Cardiac muscle cell (in vitro differentiated cells and primary cell): Measurements from ENCODE around the gene SHROOM4. TPM values are rescaled to one million over a fixed set of nuclear protein-coding genes. Genes with fewer than 3 reads are reported as not detected.

ENCODE experiments used
- DNase-seq, 2 donors: peaks; one replicate each; pipeline versions ENCODE4 v3.0.0 to v3.0.0-alpha.2; 2010 to 2017; ENCODE audit warnings: low read depth in 1 of 2, low spot score in 1 of 2
- H3K27ac ChIP-seq: fragments of 200-600 bp; sonication (generic); 2 replicates; pipeline ENCODE4 v1.5.1; 2016
- H3K27me3 ChIP-seq: fragments of 200-600 bp; sonication (generic); 2 replicates; pipeline ENCODE4 v1.6.0; 2016; ENCODE audit warnings: control low read depth
- H3K36me3 ChIP-seq: fragments of 200-600 bp; sonication (generic); 2 replicates; pipeline ENCODE4 v1.5.1; 2016; ENCODE audit warnings: control low read depth
- H3K4me1 ChIP-seq: fragments of 200-600 bp; sonication (generic); 2 replicates; pipeline ENCODE4 v1.8.1; 2017; ENCODE audit warnings: low read depth, mild to moderate bottlenecking, mixed run types
- H3K4me3 ChIP-seq: fragments of 200-600 bp; sonication (generic); 2 replicates; pipeline ENCODE4 v1.5.1; 2016; ENCODE audit warnings: mild to moderate bottlenecking
- H3K9me3 ChIP-seq: fragments of 200-600 bp; sonication (generic); 2 replicates; pipeline ENCODE4 v1.5.1; 2017; ENCODE audit warnings: low read depth, mild to moderate bottlenecking, control low read depth
- CTCF ChIP-seq: IDR thresholded peaks from 2 replicates; pipeline ENCODE4 v1.5.1; 2012; ENCODE audit warnings: low read depth, mild to moderate bottlenecking, low read length
- polyA plus RNA-seq: library from polyadenylated mRNA; unstranded; fragments of >200 nt; fragmentation: Nextera tagmentation; extraction: Ambion mirVana; gene quantifications from 2 replicates; pipeline ENCODE4 v1.2.1, GENCODE V29; 2016
- total RNA-seq: library from RNA; depleted of rRNA; stranded (reverse); fragments of >200 nt; gene quantifications from 2 replicates; pipeline ENCODE4 v1.2.3, GENCODE V29; 2016

Gene SHROOM4
- total and polyA plus RNA-seq, 2 experiments from 2014 or later, result 1.3 to 1.8 TPM

GRCh38 chrX:50787099-50787498, 26.9 kb downstream of the SHROOM4 start:
- Histone ChIP-seq H3K36me3 (no peaks in the 10 kb centered on the region), H3K4me3 (no peak overlapping the region), H3K27me3 (no peaks in the 10 kb centered on the region), H3K4me1 (no peaks in the 10 kb centered on the region), H3K9me3 (no peaks in the 10 kb centered on the region), H3K27ac (no peak overlapping the region)
- no peak for TF ChIP-seq CTCF
- DNase-seq, result no peak

- no peaks in the 10 kb centered on the region for H3K36me3 ChIP-seq
- no peaks in the 10 kb centered on the region for H3K4me1 ChIP-seq
- no peaks in the 10 kb centered on the region for H3K9me3 ChIP-seq
- TF ChIP-seq CTCF, result no peak
- H3K4me3 ChIP-seq, result no peak overlapping the region
- no peaks in the 10 kb centered on the region for H3K27me3 ChIP-seq
- H3K27ac ChIP-seq, result no peak overlapping the region
- DNase-seq, result no peak
These were observed 33.9 kb downstream of the SHROOM4 start for GRCh38 chrX:50780144-50780543.

GRCh38 chrX:50779694-50780093, 34.3 kb downstream of the SHROOM4 start:
- H3K9me3 ChIP-seq, result no peaks in the 10 kb centered on the region
- no peak for TF ChIP-seq CTCF
- no peaks in the 10 kb centered on the region for H3K36me3 ChIP-seq
- no peak overlapping the region for H3K27ac ChIP-seq
- H3K4me3 ChIP-seq, result no peak overlapping the region
- no peaks in the 10 kb centered on the region for H3K27me3 ChIP-seq
- peak in 1 of 2 donors; percentile 23 for DNase-seq
- H3K4me1 ChIP-seq, result no peaks in the 10 kb centered on the region

- Histone ChIP-seq H3K27ac (no peak overlapping the region), H3K9me3 (no peaks in the 10 kb centered on the region), H3K4me1 (no peaks in the 10 kb centered on the region), H3K27me3 (no peaks in the 10 kb centered on the region), H3K36me3 (no peaks in the 10 kb centered on the region), H3K4me3 (no peak overlapping the region)
- no peak for TF ChIP-seq CTCF
- DNase-seq, result no peak
These were observed 35.7 kb downstream of the SHROOM4 start for GRCh38 chrX:50778272-50778671.

GRCh38 chrX:50776248-50776647, 37.7 kb downstream of the SHROOM4 start:
- no peaks in the 10 kb centered on the region for H3K27me3 ChIP-seq
- TF ChIP-seq CTCF, result no peak

GRCh38 chrX:50771382-50771781, 42.6 kb downstream of the SHROOM4 start:
- no peaks in the 10 kb centered on the region for H3K36me3 ChIP-seq
- TF ChIP-seq CTCF, result no peak
- DNase-seq, result no peak

More at GRCh38 chrX:50776248-50776647, 37.7 kb downstream of the SHROOM4 start:
- no peaks in the 10 kb centered on the region for H3K9me3 ChIP-seq
- no peak overlapping the region for H3K4me3 ChIP-seq
- no peak for DNase-seq
- no peaks in the 10 kb centered on the region for H3K36me3 ChIP-seq
- H3K4me1 ChIP-seq, result no peaks in the 10 kb centered on the region
- no peak overlapping the region for H3K27ac ChIP-seq

More at GRCh38 chrX:50771382-50771781, 42.6 kb downstream of the SHROOM4 start:
- no peaks in the 10 kb centered on the region for H3K4me1 ChIP-seq
- no peak overlapping the region for H3K4me3 ChIP-seq
- no peaks in the 10 kb centered on the region for H3K27me3 ChIP-seq
- no peaks in the 10 kb centered on the region for H3K9me3 ChIP-seq
- peak overlapping the region; percentile 42 for H3K27ac ChIP-seq
